Type B pancreatic cell (in vitro differentiated cells): Measurements from ENCODE around the gene SV2C. TPM values are rescaled to one million over a fixed set of nuclear protein-coding genes. Genes with fewer than 3 reads are reported as not detected.

ENCODE experiments used
- DNase-seq: peaks from one replicate; pipeline ENCODE4 v3.0.0; 2021; ENCODE audit warnings: mixed read lengths; ENCODE audit not compliant: unreplicated experiment; ENCODE audit errors: extremely low spot score
- H3K27ac Mint-ChIP-seq: 2 replicates; pipeline ENCODE4 v1.8.0; 2021; ENCODE audit warnings: mild to moderate bottlenecking, mixed read lengths
- H3K27me3 Mint-ChIP-seq: 2 replicates; pipeline ENCODE4 v1.8.0; 2021; ENCODE audit warnings: mixed read lengths
- H3K36me3 Mint-ChIP-seq: 2 replicates; pipeline ENCODE4 v1.8.0; 2021; ENCODE audit warnings: mixed read lengths
- H3K4me1 Mint-ChIP-seq: one replicate; pipeline ENCODE4 v1.8.0; 2021; ENCODE audit warnings: mixed read lengths; ENCODE audit not compliant: unreplicated experiment
- H3K4me3 Mint-ChIP-seq: 2 replicates; pipeline ENCODE4 v1.8.0; 2021; ENCODE audit warnings: mild to moderate bottlenecking, mixed read lengths
- H3K9me3 Mint-ChIP-seq: 2 replicates; pipeline ENCODE4 v1.8.0; 2021; ENCODE audit warnings: mixed read lengths
- total RNA-seq: library from RNA; stranded (reverse); gene quantifications from 2 replicates; pipeline ENCODE4 v1.2.1, GENCODE V29; 2021; ENCODE audit warnings: low replicate concordance
- TF ChIP-seq, protein P1 (sequence below): fragments of 200-600 bp; sonication (generic); conservative IDR thresholded peaks from 2 replicates; pipeline ENCODE4 v1.5.0; 2021; ENCODE audit warnings: antibody characterized with exemption, mild to moderate bottlenecking

SV2C gene
- total RNA-seq, 1 donor from 2014 or later = 6.9 TPM

GRCh38 chr5:76165029-76165428 is 81.8 kb downstream of the SV2C start:
- Mint-ChIP-seq H3K27me3 (peaks cover 10% of the 10 kb centered on the region), H3K4me3 (no peak overlapping the region), H3K9me3 (no peaks in the 10 kb centered on the region), H3K4me1 (no peaks in the 10 kb centered on the region), H3K27ac (no peak overlapping the region), H3K36me3 (no peaks in the 10 kb centered on the region)
- DNase-seq = no peak
- TF ChIP-seq, protein P1, sequence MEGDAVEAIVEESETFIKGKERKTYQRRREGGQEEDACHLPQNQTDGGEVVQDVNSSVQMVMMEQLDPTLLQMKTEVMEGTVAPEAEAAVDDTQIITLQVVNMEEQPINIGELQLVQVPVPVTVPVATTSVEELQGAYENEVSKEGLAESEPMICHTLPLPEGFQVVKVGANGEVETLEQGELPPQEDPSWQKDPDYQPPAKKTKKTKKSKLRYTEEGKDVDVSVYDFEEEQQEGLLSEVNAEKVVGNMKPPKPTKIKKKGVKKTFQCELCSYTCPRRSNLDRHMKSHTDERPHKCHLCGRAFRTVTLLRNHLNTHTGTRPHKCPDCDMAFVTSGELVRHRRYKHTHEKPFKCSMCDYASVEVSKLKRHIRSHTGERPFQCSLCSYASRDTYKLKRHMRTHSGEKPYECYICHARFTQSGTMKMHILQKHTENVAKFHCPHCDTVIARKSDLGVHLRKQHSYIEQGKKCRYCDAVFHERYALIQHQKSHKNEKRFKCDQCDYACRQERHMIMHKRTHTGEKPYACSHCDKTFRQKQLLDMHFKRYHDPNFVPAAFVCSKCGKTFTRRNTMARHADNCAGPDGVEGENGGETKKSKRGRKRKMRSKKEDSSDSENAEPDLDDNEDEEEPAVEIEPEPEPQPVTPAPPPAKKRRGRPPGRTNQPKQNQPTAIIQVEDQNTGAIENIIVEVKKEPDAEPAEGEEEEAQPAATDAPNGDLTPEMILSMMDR = no peak

GRCh38 chr5:76165711-76166374 is 82.7 kb downstream of the SV2C start:
- Mint-ChIP-seq H3K9me3 (no peaks in the 10 kb centered on the region), H3K36me3 (no peaks in the 10 kb centered on the region), H3K4me3 (no peak overlapping the region), H3K27ac (no peak overlapping the region), H3K4me1 (no peaks in the 10 kb centered on the region), H3K27me3 (peaks cover 10% of the 10 kb centered on the region)
- DNase-seq = no peak
- TF ChIP-seq, protein P1 = no peak

DNA sequence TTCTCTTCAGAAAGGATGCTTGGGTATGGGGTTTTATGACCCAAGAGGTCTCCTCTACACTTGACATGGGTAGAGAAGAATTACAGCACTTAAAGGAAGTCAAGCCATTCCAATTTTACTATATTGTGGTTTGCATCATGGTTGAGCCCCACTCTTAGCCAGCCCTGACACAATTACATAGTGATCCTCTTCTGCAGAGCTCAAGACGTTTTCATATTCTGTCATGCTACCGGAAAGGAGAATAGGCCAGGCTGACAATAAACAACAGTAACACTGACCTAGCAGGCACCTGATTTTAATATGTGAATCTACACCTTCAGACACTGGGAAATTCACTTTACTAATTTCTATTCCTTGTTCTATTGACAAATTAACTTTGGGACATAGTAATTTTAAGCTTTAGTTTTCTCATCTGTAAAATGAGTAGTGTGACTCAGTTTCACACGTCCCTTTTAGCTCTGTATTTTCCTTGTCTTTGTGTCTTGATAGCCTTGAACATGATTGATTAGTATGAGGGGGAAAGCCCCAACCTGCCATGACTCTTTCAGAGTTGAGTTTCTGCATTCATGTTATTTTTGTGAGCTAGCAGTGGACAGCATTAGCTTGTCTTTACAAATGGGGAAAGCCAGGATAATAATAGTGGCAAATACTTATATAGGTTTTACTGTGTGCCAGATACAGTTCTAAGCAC is 83.8 kb downstream of the SV2C start:
- Mint-ChIP-seq H3K4me1 (no peaks in the 10 kb centered on the region), H3K36me3 (no peaks in the 10 kb centered on the region), H3K9me3 (no peaks in the 10 kb centered on the region), H3K27ac (no peak overlapping the region), H3K4me3 (no peak overlapping the region), H3K27me3 (peaks cover 7% of the 10 kb centered on the region)
- TF ChIP-seq, protein P1 = no peak
- no peak for DNase-seq

DNA sequence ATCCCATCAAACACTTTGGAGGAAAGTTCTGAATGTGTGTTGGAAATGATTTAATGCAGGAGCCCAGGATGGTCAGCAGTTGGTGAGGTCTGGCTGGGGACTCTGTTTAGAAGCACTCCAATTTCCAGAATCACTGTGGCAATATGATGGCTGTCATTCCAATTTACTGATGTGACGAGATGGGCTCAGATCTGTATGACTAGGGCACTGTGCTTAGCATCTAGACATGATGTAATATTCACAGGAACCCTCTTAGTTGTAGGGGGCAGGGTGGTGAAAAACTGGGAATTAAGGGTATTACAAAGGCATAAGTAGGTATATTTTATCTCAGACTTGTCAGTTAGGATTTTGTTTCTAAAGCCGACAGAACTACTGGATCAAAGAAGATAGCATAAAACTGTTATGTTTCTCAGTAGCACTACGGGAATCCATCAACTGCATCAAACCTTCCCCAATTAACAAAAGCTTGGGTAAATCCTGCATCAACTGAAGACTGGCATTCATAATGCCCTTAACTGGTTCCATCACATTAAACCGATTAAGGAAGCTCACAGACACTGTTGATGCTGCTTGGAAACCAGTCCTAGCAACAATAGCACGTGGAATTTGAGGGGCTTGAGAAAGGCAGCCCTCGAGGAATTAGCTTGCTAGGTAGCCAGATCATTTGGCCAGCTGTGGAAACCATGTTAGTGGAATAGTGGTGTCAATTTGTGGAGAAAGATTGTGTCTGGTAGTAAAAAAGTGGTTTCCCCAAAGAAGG is 86.1 kb downstream of the SV2C start:
- H3K27me3 Mint-ChIP-seq = peaks cover 3% of the 10 kb centered on the region
- no peak overlapping the region for H3K4me3 Mint-ChIP-seq
- no peaks in the 10 kb centered on the region for H3K9me3 Mint-ChIP-seq
- TF ChIP-seq, protein P1 = no peak
- H3K27ac Mint-ChIP-seq = no peak overlapping the region
- no peaks in the 10 kb centered on the region for H3K36me3 Mint-ChIP-seq
- DNase-seq = no peak
- no peaks in the 10 kb centered on the region for H3K4me1 Mint-ChIP-seq

- Mint-ChIP-seq H3K9me3 (no peaks in the 10 kb centered on the region), H3K4me3 (no peak overlapping the region), H3K27me3 (no peaks in the 10 kb centered on the region), H3K36me3 (no peaks in the 10 kb centered on the region), H3K4me1 (peaks cover 12% of the 10 kb centered on the region), H3K27ac (no peak overlapping the region)
- no peak for DNase-seq
- TF ChIP-seq, protein P1 = no peak
Observed at GRCh38 chr5:76174101-76174500, 90.9 kb downstream of the SV2C start.
